Measurements from ENCODE around the gene VEZT.

The VEZT gene

GRCh38 chr12:95198914-95199313, 18.7 kb upstream of the VEZT start:
- H3K27ac ChIP-seq (replicated peaks): no peak overlapping the region
- no peak for DNase-seq (ENCODE audit: low read depth in 1 of 2, low spot score in 1 of 2)
- no peak overlapping the region for H3K4me3 ChIP-seq (replicated peaks; ENCODE audit: insufficient read depth, low read length)
- no peaks in the 10 kb centered on the region for H3K27me3 ChIP-seq (ENCODE audit: insufficient read depth, poor library complexity, severe bottlenecking)
- TF ChIP-seq REST (IDR thresholded peaks at IDR 0.05; ENCODE audit: insufficient replicate concordance, low read depth): no peak
- no peak for TF ChIP-seq POLR2AphosphoS5 (IDR thresholded peaks at IDR 0.05; ENCODE audit: low read depth)
- TF ChIP-seq GABPA (IDR thresholded peaks at IDR 0.05; ENCODE audit: low read depth): no peak
- TF ChIP-seq CTCF (IDR thresholded peaks at IDR 0.05; ENCODE audit: insufficient read depth, low read length): no peak
- no peak for TF ChIP-seq SPI1 (IDR thresholded peaks at IDR 0.05; ENCODE audit: borderline replicate concordance, low read depth)

- Histone ChIP-seq H3K27me3 (ENCODE audit: insufficient read depth, poor library complexity, severe bottlenecking) (no peaks in the 10 kb centered on the region), H3K27ac (replicated peaks) (no peak overlapping the region), H3K4me3 (replicated peaks; ENCODE audit: insufficient read depth, low read length) (no peak overlapping the region)
- no peak for DNase-seq (ENCODE audit: low read depth in 1 of 2, low spot score in 1 of 2)
- no peak for TF ChIP-seq GABPA (IDR thresholded peaks at IDR 0.05; ENCODE audit: low read depth)
- TF ChIP-seq POLR2AphosphoS5 (IDR thresholded peaks at IDR 0.05; ENCODE audit: low read depth): no peak
- TF ChIP-seq SPI1 (IDR thresholded peaks at IDR 0.05; ENCODE audit: borderline replicate concordance, low read depth): no peak
- no peak for TF ChIP-seq CTCF (IDR thresholded peaks at IDR 0.05; ENCODE audit: insufficient read depth, low read length)
- TF ChIP-seq REST (IDR thresholded peaks at IDR 0.05; ENCODE audit: insufficient replicate concordance, low read depth): no peak
Observed at GRCh38 chr12:95200128-95200894, 17.3 kb upstream of the VEZT start.

- no peak overlapping the region for H3K4me3 ChIP-seq (replicated peaks; ENCODE audit: insufficient read depth, low read length)
- H3K27me3 ChIP-seq (ENCODE audit: insufficient read depth, poor library complexity, severe bottlenecking): no peaks in the 10 kb centered on the region
- TF ChIP-seq GABPA (IDR thresholded peaks at IDR 0.05; ENCODE audit: low read depth): no peak
- no peak for TF ChIP-seq CTCF (IDR thresholded peaks at IDR 0.05; ENCODE audit: insufficient read depth, low read length)
- TF ChIP-seq SPI1 (IDR thresholded peaks at IDR 0.05; ENCODE audit: borderline replicate concordance, low read depth): no peak
- TF ChIP-seq POLR2AphosphoS5 (IDR thresholded peaks at IDR 0.05; ENCODE audit: low read depth): no peak
- TF ChIP-seq REST (IDR thresholded peaks at IDR 0.05; ENCODE audit: insufficient replicate concordance, low read depth): no peak
- no peak overlapping the region for H3K27ac ChIP-seq (replicated peaks)
- no peak for DNase-seq (ENCODE audit: low read depth in 1 of 2, low spot score in 1 of 2)
Observed at GRCh38 chr12:95201056-95201670, 16.4 kb upstream of the VEZT start.
